Erythroblast (primary cell): Measurements from ENCODE around the gene SPA17.

ENCODE experiments used
- DNase-seq, 2 experiments: peaks; one replicate each; lab custom pipeline; 2025; lab: John Stamatoyannopoulos, UW
- GATA1 ChIP-seq: IDR thresholded peaks from 2 replicates; pipeline ENCODE4 v1.6.1; 2011; ENCODE audit warnings: low read depth, mild to moderate bottlenecking, control low read depth, low read length, moderate library complexity
- POLR2A ChIP-seq: IDR thresholded peaks from 2 replicates; pipeline ENCODE4 v1.6.1; 2011; ENCODE audit warnings: mild to moderate bottlenecking, low read length

Gene SPA17

GRCh38 chr11:124674571-124674970 lies 867 bp downstream of the SPA17 start:
- TF ChIP-seq GATA1 (no peak), POLR2A (no peak)
- peak in 1 of 2 experiments; percentile 27 for DNase-seq

- no peak for TF ChIP-seq POLR2A
- TF ChIP-seq GATA1: no peak
- no peak for DNase-seq
Observed at GRCh38 chr11:124676386-124676785, 2.7 kb downstream of the SPA17 start.

GRCh38 chr11:124678416-124678815 lies 4.7 kb downstream of the SPA17 start:
- DNase-seq: no peak
- TF ChIP-seq POLR2A (no peak), GATA1 (no peak)

GRCh38 chr11:124681421-124681820 lies 7.7 kb downstream of the SPA17 start:
- no peak for DNase-seq
- TF ChIP-seq GATA1 (no peak), POLR2A (no peak)

GRCh38 chr11:124682443-124682842 lies 8.7 kb downstream of the SPA17 start:
- TF ChIP-seq GATA1 (no peak), POLR2A (no peak)
- no peak for DNase-seq

GRCh38 chr11:124693142-124693541 lies 19.4 kb downstream of the SPA17 start:
- TF ChIP-seq POLR2A (no peak), GATA1 (no peak)
- no peak for DNase-seq

GRCh38 chr11:124699547-124699946 lies 25.8 kb downstream of the SPA17 start:
- TF ChIP-seq GATA1 (no peak), POLR2A (no peak)

GRCh38 chr11:124700028-124700427 lies 26.3 kb downstream of the SPA17 start:
- DNase-seq: no peak
- no peak for TF ChIP-seq POLR2A
- TF ChIP-seq GATA1: no peak

More at GRCh38 chr11:124699547-124699946, 25.8 kb downstream of the SPA17 start:
- DNase-seq: no peak

- TF ChIP-seq GATA1 (no peak), POLR2A (no peak)
- no peak for DNase-seq
Observed at GRCh38 chr11:124707829-124708228, 34.1 kb downstream of the SPA17 start.

GRCh38 chr11:124712392-124712791 lies 38.7 kb downstream of the SPA17 start:
- DNase-seq: no peak
- TF ChIP-seq POLR2A (no peak), GATA1 (no peak)

GRCh38 chr11:124716591-124716990 lies 42.9 kb downstream of the SPA17 start:
- TF ChIP-seq POLR2A: no peak
- no peak for TF ChIP-seq GATA1
- DNase-seq: no peak

GRCh38 chr11:124717421-124717785 lies 43.7 kb downstream of the SPA17 start:
- TF ChIP-seq GATA1 (no peak), POLR2A (no peak)
- no peak for DNase-seq

GRCh38 chr11:124717786-124718651 lies 44.3 kb downstream of the SPA17 start:
- no peak for DNase-seq
- TF ChIP-seq POLR2A: no peak
- TF ChIP-seq GATA1: no peak

GRCh38 chr11:124718801-124719200 lies 45.1 kb downstream of the SPA17 start:
- TF ChIP-seq POLR2A: no peak
- no peak for TF ChIP-seq GATA1
- no peak for DNase-seq

GRCh38 chr11:124719534-124719933 lies 45.8 kb downstream of the SPA17 start:
- DNase-seq: no peak
- TF ChIP-seq GATA1: no peak
- TF ChIP-seq POLR2A: no peak
